WTC11 (cell line): Measurements from ENCODE around the gene NUDT8. TPM values are rescaled to one million over a fixed set of nuclear protein-coding genes. Genes with fewer than 3 reads are reported as not detected.

ENCODE experiments used
- ATAC-seq: fragments of 200-7000 bp; cut with Tn5 transposase; 2 replicates; pipeline ENCODE4 v1.10.0; 2021; ENCODE audit warnings: mild to moderate bottlenecking, moderate library complexity
- CTCF ChIA-PET: fragments of 300-600 bp; sonication (Branson Sonifier 250); formaldehyde crosslinking; loops from one replicate; lab custom pipeline; 2021; ENCODE audit warnings: antibody characterized with exemption; lab: Charles Lee
- POLR2A ChIA-PET: fragments of 350-600 bp; sonication (Branson Sonifier 250); formaldehyde crosslinking; loops from one replicate; lab custom pipeline; 2021; ENCODE audit warnings: antibody characterized with exemption; lab: Charles Lee
- DNase-seq: peaks from one replicate; pipeline ENCODE4 v3.0.0; 2021; ENCODE audit warnings: low spot score
- H3K27ac Mint-ChIP-seq: 2 replicates; pipeline ENCODE4 v1.8.0; 2021; ENCODE audit warnings: mixed read lengths
- H3K27me3 Mint-ChIP-seq: 2 replicates; pipeline ENCODE4 v1.8.0; 2021; ENCODE audit warnings: low read depth, mild to moderate bottlenecking, moderate library complexity, mixed read lengths
- H3K36me3 Mint-ChIP-seq: 2 replicates; pipeline ENCODE4 v1.8.0; 2021; ENCODE audit warnings: mixed read lengths
- H3K4me1 Mint-ChIP-seq: 2 replicates; pipeline ENCODE4 v1.8.0; 2022; ENCODE audit warnings: mixed read lengths
- H3K4me3 Mint-ChIP-seq: 2 replicates; pipeline ENCODE4 v1.8.0; 2021; ENCODE audit warnings: mild to moderate bottlenecking, moderate library complexity, mixed read lengths
- H3K9me3 Mint-ChIP-seq: 2 replicates; pipeline ENCODE4 v1.8.0; 2021; ENCODE audit warnings: mixed read lengths
- ATF3 ChIP-seq: sonication (generic); formaldehyde crosslinking; conservative IDR thresholded peaks from 2 replicates; pipeline ENCODE4 v1.8.1; 2022; ENCODE audit warnings: mild to moderate bottlenecking, missing genetic modification reagents
- ATF6 ChIP-seq: sonication (generic); formaldehyde crosslinking; IDR thresholded peaks from 2 replicates; pipeline ENCODE4 v1.8.1; 2023; ENCODE audit warnings: mild to moderate bottlenecking, missing genetic modification reagents
- CREB1 ChIP-seq: sonication (generic); formaldehyde crosslinking; IDR thresholded peaks from 2 replicates; pipeline ENCODE4 v1.8.0; 2023; ENCODE audit warnings: mild to moderate bottlenecking, missing genetic modification reagents
- ELF4 ChIP-seq: sonication (generic); formaldehyde crosslinking; IDR thresholded peaks from 2 replicates; pipeline ENCODE4 v1.8.1; 2022; ENCODE audit warnings: low read depth, mild to moderate bottlenecking, moderate library complexity, missing genetic modification reagents
- FOXP1 ChIP-seq: sonication (generic); formaldehyde crosslinking; IDR thresholded peaks from 2 replicates; pipeline ENCODE4 v1.8.0; 2022; ENCODE audit warnings: missing genetic modification reagents, mild to moderate bottlenecking, moderate library complexity, borderline replicate concordance
- JUN ChIP-seq: sonication (generic); formaldehyde crosslinking; IDR thresholded peaks from 2 replicates; pipeline ENCODE4 v1.8.0; 2023; ENCODE audit warnings: mild to moderate bottlenecking, missing genetic modification reagents
- PRRX2 ChIP-seq: fragments of 250-450 bp; sonication (Bioruptor Pico); IDR thresholded peaks from 2 replicates; pipeline ENCODE4 v1.8.0; 2021; ENCODE audit warnings: mild to moderate bottlenecking
- SMAD4 ChIP-seq: sonication (generic); formaldehyde crosslinking; IDR thresholded peaks from 2 replicates; pipeline ENCODE4 v1.8.0; 2022; ENCODE audit warnings: mild to moderate bottlenecking, missing genetic modification reagents
- TEAD1 ChIP-seq: sonication (generic); formaldehyde crosslinking; IDR thresholded peaks from 2 replicates; pipeline ENCODE4 v1.8.0; 2022; ENCODE audit warnings: mild to moderate bottlenecking, missing genetic modification reagents
- ZBTB21 ChIP-seq: sonication (generic); formaldehyde crosslinking; IDR thresholded peaks from 2 replicates; pipeline ENCODE4 v1.8.1; 2023; ENCODE audit warnings: mild to moderate bottlenecking, missing genetic modification reagents, borderline replicate concordance
- ZNF232 ChIP-seq: sonication (generic); formaldehyde crosslinking; IDR thresholded peaks from 2 replicates; pipeline ENCODE4 v1.8.0; 2022; ENCODE audit warnings: mild to moderate bottlenecking, missing genetic modification reagents
- ZNF396 ChIP-seq: fragments of 250-450 bp; sonication (Bioruptor Pico); IDR thresholded peaks from 2 replicates; pipeline ENCODE4 v1.8.0; 2021; ENCODE audit warnings: mild to moderate bottlenecking, moderate library complexity, borderline replicate concordance
- ZNF423 ChIP-seq: fragments of 250-450 bp; sonication (Bioruptor Pico); IDR thresholded peaks from 2 replicates; pipeline ENCODE4 v2.1.2; 2022; ENCODE audit warnings: mild to moderate bottlenecking, moderate library complexity
- total RNA-seq: library from RNA; stranded (reverse); gene quantifications from 3 replicates; pipeline ENCODE4 v1.2.3, GENCODE V29; 2021
- TF ChIP-seq, protein P1 (sequence below): sonication (generic); formaldehyde crosslinking; IDR thresholded peaks from 2 replicates; pipeline ENCODE4 v1.8.1; 2022; ENCODE audit warnings: mild to moderate bottlenecking, moderate library complexity, missing genetic modification reagents
- TF ChIP-seq, protein P2 (sequence below): fragments of 250-450 bp; sonication (Bioruptor Pico); IDR thresholded peaks from 2 replicates; pipeline ENCODE4 v1.8.0; 2021; ENCODE audit warnings: mild to moderate bottlenecking
- TF ChIP-seq, protein P3 (sequence below): sonication (generic); formaldehyde crosslinking; IDR thresholded peaks from 2 replicates; pipeline ENCODE4 v1.8.1; 2023; ENCODE audit warnings: mild to moderate bottlenecking, missing genetic modification reagents, moderate library complexity

NUDT8 gene
- total RNA-seq, 1 experiment from 2014 or later = 8.3 TPM

DNA sequence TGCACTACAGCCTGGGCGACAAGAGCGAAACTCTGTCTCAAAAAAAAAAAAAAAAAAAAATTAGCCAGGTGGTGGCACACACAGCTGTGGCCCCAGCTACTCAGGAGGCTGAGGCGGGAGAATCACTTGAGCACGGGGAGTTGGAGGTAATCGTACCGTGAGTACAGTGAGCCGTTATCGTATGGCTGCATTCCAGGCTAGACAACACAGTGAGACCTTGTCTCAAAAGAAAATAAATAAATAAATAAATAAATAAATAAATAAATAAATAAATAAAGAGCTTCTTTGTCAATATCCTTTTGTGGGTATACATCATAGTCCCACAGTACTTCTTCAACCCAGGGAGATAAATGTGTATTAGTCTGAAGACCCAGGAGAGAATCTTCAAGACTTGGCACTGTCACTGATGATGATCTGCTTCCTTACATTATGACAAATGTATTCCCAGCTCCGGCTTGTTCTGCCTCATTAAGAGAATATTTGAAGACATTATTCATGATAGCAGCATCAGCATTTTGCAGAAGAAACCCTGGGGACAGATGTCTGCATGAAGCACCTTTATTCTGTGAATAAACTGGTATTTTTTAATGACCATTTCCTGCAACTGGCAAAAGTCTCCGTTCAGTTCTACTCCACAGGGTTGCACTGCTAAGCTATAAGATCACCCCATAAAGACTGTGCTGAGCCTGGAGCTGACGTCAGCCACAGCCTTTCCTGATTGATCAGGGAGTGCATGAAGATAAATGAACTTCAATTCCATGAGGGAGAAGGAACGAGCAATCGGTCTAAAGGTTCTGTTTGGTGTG is 22.4 kb upstream of the NUDT8 start:
- TF ChIP-seq, protein P1, sequence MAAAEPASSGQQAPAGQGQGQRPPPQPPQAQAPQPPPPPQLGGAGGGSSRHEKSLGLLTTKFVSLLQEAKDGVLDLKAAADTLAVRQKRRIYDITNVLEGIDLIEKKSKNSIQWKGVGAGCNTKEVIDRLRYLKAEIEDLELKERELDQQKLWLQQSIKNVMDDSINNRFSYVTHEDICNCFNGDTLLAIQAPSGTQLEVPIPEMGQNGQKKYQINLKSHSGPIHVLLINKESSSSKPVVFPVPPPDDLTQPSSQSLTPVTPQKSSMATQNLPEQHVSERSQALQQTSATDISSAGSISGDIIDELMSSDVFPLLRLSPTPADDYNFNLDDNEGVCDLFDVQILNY (CRISPR knock-in tag) = no peak
- TF ChIP-seq TEAD1 (CRISPR knock-in tag) (no peak), PRRX2 (CRISPR knock-in tag) (no peak), CREB1 (no peak), ZNF423 (CRISPR knock-in tag) (no peak), ATF3 (CRISPR knock-in tag) (no peak), ZNF396 (no peak), SMAD4 (CRISPR knock-in tag) (no peak)
- TF ChIP-seq, protein P2, sequence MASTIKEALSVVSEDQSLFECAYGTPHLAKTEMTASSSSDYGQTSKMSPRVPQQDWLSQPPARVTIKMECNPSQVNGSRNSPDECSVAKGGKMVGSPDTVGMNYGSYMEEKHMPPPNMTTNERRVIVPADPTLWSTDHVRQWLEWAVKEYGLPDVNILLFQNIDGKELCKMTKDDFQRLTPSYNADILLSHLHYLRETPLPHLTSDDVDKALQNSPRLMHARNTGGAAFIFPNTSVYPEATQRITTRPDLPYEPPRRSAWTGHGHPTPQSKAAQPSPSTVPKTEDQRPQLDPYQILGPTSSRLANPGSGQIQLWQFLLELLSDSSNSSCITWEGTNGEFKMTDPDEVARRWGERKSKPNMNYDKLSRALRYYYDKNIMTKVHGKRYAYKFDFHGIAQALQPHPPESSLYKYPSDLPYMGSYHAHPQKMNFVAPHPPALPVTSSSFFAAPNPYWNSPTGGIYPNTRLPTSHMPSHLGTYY (CRISPR knock-in tag) = no peak
- ChIA-PET CTCF (no interaction called here), POLR2A (no interaction called here)
- peaks cover 14% of the 10 kb centered on the region for H3K36me3 Mint-ChIP-seq
- H3K27me3 Mint-ChIP-seq = no peaks in the 10 kb centered on the region; the same call in 1 of the 2 replicates
- DNase-seq = no peak
- no peak for ATAC-seq
- H3K27ac Mint-ChIP-seq = no peak overlapping the region
- H3K4me3 Mint-ChIP-seq = no peak overlapping the region
- peaks cover 18% of the 10 kb centered on the region for H3K9me3 Mint-ChIP-seq
- H3K4me1 Mint-ChIP-seq = peaks cover 4% of the 10 kb centered on the region

DNA sequence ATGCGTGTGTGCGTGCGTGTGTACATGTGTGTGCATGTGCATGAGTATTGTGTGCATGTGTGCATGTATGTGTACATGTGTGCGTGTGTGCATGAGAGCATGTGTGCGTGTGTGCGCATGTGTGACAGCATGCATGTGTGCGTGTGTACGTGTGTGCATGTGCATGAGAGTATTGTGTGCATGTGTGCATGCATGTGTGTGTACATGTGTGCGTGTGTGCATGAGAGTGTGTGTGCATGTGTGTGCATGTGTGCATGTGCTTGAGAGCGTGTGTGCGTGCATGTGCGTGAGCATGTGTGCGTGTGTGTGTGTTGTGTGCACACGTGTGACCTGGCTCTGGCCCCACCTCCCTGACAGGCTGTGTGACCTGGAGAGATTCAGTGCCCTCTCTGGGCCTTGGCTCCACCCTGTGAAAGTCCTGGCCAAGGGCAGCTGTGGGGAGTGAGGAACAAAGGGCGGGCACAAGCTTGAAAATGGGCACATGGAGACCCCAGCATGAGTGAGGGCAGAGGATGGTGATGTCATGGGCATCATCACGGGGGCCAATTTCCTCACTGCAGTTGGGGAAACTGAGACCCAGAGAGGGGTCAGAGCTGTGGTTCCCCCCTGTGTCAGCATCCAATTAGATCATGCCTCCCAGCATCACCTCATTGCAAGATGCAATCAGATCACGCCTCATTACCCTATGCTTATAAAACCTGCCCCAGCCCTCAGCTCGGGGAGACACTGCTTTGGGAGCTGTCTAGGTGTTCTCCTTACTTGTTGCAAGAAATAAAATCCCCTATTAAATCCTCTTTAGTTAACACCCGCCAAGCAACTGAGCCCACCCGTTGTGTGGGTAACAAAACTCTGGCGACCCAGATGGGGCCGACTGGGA is 20.1 kb upstream of the NUDT8 start:
- POLR2A ChIA-PET = no interaction called here
- CTCF ChIA-PET = interaction anchor here (0.5 to 4.3 kb wide), 4 partner anchors 10 to 183 kb away, joined by 3 to 37 read pairs (median 4); partner anchors contain the start of gene NUDT8
- ATAC-seq = no peak
- no peaks in the 10 kb centered on the region; the same call in 1 of the 2 replicates for H3K27me3 Mint-ChIP-seq
- peaks cover 4% of the 10 kb centered on the region for H3K4me1 Mint-ChIP-seq
- DNase-seq = no peak
- H3K4me3 Mint-ChIP-seq = no peak overlapping the region
- TF ChIP-seq JUN = no peak
- 0 out of 2 replicates have a peak, but pooled peaks have one; percentile 22 for TF ChIP-seq FOXP1 (CRISPR knock-in tag)
- TF ChIP-seq, protein P3, sequence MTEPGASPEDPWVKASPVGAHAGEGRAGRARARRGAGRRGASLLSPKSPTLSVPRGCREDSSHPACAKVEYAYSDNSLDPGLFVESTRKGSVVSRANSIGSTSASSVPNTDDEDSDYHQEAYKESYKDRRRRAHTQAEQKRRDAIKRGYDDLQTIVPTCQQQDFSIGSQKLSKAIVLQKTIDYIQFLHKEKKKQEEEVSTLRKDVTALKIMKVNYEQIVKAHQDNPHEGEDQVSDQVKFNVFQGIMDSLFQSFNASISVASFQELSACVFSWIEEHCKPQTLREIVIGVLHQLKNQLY (CRISPR knock-in tag) = no peak
- TF ChIP-seq ZNF232 (CRISPR knock-in tag) = no peak
- TF ChIP-seq ATF6 (CRISPR knock-in tag) = no peak
- no peak for TF ChIP-seq ELF4 (CRISPR knock-in tag)
- no peak for TF ChIP-seq ZBTB21 (CRISPR knock-in tag)
- TF ChIP-seq, all 79 proteins: peak for 1
- Mint-ChIP-seq H3K9me3 (peaks cover 5% of the 10 kb centered on the region), H3K36me3 (peaks cover 3% of the 10 kb centered on the region; the same call in 1 of the 2 replicates), H3K27ac (no peak overlapping the region)
